Right lobe of liver (tissue), 6 donors: ENCODE data around the gene USP44. TPM values are rescaled to one million over a fixed set of nuclear protein-coding genes. Genes with fewer than 3 reads are reported as not detected.

Experiments used
- ATAC-seq, 4 donors: fragments of 200-7000 bp; cut with Tn5 transposase; one replicate each; pipeline ENCODE4 v1.9.1; 2020; ENCODE audit warnings: mild to moderate bottlenecking in 4 of 4, moderate library complexity in 4 of 4
- DNase-seq, 3 donors: peaks; one replicate each; pipeline ENCODE4 v3.0.0-alpha.2; 2020
- H3K27ac ChIP-seq, 3 donors: fragments of 200-600 bp; one replicate each; pipeline ENCODE4 v1.8.0; 2022
- H3K27me3 ChIP-seq, 2 donors: fragments of 200-600 bp; one replicate each; pipeline ENCODE4 v1.8.0; 2022
- H3K36me3 ChIP-seq, 4 donors: fragments of 200-600 bp; sonication (generic) in 1 of 4; one replicate each; pipeline versions ENCODE4 v1.5.1 to v1.8.0; 2017 to 2022; ENCODE audit warnings: control low read depth in 1 of 4
- H3K4me1 ChIP-seq, 4 donors: fragments of 200-600 bp; sonication (generic) in 1 of 4; one replicate each; pipeline versions ENCODE4 v1.5.1 to v1.8.0; 2017 to 2022; ENCODE audit warnings: control low read depth in 1 of 4
- H3K4me3 ChIP-seq, 3 donors: fragments of 200-600 bp; one replicate each; pipeline ENCODE4 v1.8.0; 2022
- H3K9me3 ChIP-seq, 4 donors: fragments of 200-600 bp; sonication (generic) in 1 of 4; one replicate each; pipeline versions ENCODE4 v1.5.1 to v1.8.0; 2017 to 2022; ENCODE audit warnings: control low read depth in 1 of 4
- POLR2A ChIP-seq: fragments of 450-650 bp; IDR thresholded peaks from one replicate; pipeline ENCODE4 v1.6.1; 2017; ENCODE audit warnings: antibody characterized with exemption, mild to moderate bottlenecking
- WGBS: methylation state at CpG from one replicate; pipeline ENCODE4 v1.1.6; 2018; ENCODE audit warnings: low coverage, low lambda C conversion rate; ENCODE audit not compliant: insufficient coverage; ENCODE audit errors: missing lambda C conversion rate; 5-methylcytosine and 5-hydroxymethylcytosine counted together
- intact Hi-C, 2 donors: fragments of 100-400 bp; cut with DNase I; formaldehyde crosslinking; loops; one replicate each; pipeline versions ENCODE4 v1.11.2 to v1.14.1; 2022
- total RNA-seq, 6 experiments: library from RNA; depleted of rRNA in 2 of 6; stranded (reverse); fragments of >200 nt in 2 of 6; fragmentation: NEBNext Ultra II Directional in 3 of 6; extraction: Animal tissue kit (Norgen Biotek cat#: 25700) in 3 of 6; gene quantifications; one replicate each; pipeline versions ENCODE4 v1.1.0 to v1.2.4, GENCODE V29; 2016 to 2023
- TF ChIP-seq, protein P1 (sequence below), 4 donors: fragments of 200-600 bp in 3 of 4; fragments of 450-650 bp in 1 of 4; IDR thresholded peaks; one replicate each; pipeline versions ENCODE4 v1.5.1 to v1.8.0; 2016 to 2022; ENCODE audit warnings: antibody characterized with exemption in 4 of 4, mild to moderate bottlenecking in 2 of 4
- donor health status: DM: no; HTN: yes; CAD: no.
- donor health status: DM: no; HTN: no; CAD: no.
- donor health status: DM: no; HTN: no; CAD: no.
- donor health status: DM: no; HTN: yes; CAD: no.
- donor health status: DM: no; HTN: yes; CAD: no.

Gene USP44
- total RNA-seq, 6 experiments from 2014 or later: 0.22 to 0.31 (median 0.23) TPM; not detected in 2

DNA sequence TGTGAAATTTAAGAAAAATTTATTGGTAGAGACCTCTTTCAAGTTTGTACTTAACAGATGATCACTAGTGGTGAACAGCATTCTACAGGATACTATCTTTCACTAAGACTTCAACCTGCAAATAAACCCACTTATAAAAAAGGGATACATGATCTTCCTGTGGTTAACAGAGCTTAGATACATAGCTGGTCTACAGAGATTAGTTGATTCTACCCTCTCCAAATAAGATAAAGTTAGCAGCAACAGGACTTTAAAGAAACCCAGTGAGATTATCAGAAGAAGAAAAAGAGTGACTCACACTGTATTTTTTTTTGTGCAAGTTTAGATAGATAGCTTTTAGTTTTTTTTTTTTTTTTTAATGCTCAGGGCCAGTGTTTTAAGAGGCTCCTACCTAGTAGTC, 34.5 kb downstream of the USP44 start:
- Histone ChIP-seq H3K4me1 (peaks cover 0 to 5% (median 0%) of the 10 kb centered on the region in 4 donors), H3K27ac (no peak overlapping the region), H3K9me3 (no peaks in the 10 kb centered on the region), H3K27me3 (no peaks in the 10 kb centered on the region), H3K36me3 (peaks cover 5 to 28% (median 15%) of the 10 kb centered on the region in 4 donors), H3K4me3 (no peak overlapping the region)
- DNase-seq (no peak), ATAC-seq (no peak)
- no peak for TF ChIP-seq POLR2A
- TF ChIP-seq, protein P1, sequence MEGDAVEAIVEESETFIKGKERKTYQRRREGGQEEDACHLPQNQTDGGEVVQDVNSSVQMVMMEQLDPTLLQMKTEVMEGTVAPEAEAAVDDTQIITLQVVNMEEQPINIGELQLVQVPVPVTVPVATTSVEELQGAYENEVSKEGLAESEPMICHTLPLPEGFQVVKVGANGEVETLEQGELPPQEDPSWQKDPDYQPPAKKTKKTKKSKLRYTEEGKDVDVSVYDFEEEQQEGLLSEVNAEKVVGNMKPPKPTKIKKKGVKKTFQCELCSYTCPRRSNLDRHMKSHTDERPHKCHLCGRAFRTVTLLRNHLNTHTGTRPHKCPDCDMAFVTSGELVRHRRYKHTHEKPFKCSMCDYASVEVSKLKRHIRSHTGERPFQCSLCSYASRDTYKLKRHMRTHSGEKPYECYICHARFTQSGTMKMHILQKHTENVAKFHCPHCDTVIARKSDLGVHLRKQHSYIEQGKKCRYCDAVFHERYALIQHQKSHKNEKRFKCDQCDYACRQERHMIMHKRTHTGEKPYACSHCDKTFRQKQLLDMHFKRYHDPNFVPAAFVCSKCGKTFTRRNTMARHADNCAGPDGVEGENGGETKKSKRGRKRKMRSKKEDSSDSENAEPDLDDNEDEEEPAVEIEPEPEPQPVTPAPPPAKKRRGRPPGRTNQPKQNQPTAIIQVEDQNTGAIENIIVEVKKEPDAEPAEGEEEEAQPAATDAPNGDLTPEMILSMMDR (IDR thresholded peaks at IDR 0.05): no peak
- intact Hi-C loops: no loop called here

- 100% methylated on average over 3 of the region's 3 CpGs for WGBS
- no peak for ATAC-seq
- intact Hi-C loops: no loop called here
Measured at GRCh38 chr12:95515197-95515596, 36.1 kb downstream of the USP44 start.

GRCh38 chr12:95513599-95513998, 37.7 kb downstream of the USP44 start:
- Histone ChIP-seq H3K36me3 (peaks cover 6 to 38% (median 19%) of the 10 kb centered on the region in 4 donors), H3K27ac (no peak overlapping the region), H3K27me3 (no peaks in the 10 kb centered on the region), H3K4me1 (peaks cover 0 to under 1% (median 0%) of the 10 kb centered on the region in 4 donors), H3K9me3 (no peaks in the 10 kb centered on the region), H3K4me3 (no peak overlapping the region)
- DNase-seq: no peak
- intact Hi-C loops: no loop called here
- no peak for ATAC-seq
- TF ChIP-seq, protein P1 (IDR thresholded peaks at IDR 0.05): no peak
- 96% methylated on average over 5 of the region's 5 CpGs for WGBS

More at GRCh38 chr12:95515197-95515596, 36.1 kb downstream of the USP44 start:
- TF ChIP-seq POLR2A: no peak
- TF ChIP-seq, protein P1 (IDR thresholded peaks at IDR 0.05): no peak
- Histone ChIP-seq H3K4me3 (no peak overlapping the region), H3K27ac (no peak overlapping the region), H3K27me3 (no peaks in the 10 kb centered on the region), H3K36me3 (peaks cover 6 to 33% (median 17%) of the 10 kb centered on the region in 4 donors), H3K9me3 (no peaks in the 10 kb centered on the region), H3K4me1 (peaks cover 0 to 5% (median 0%) of the 10 kb centered on the region in 4 donors)
- DNase-seq: no peak

DNA sequence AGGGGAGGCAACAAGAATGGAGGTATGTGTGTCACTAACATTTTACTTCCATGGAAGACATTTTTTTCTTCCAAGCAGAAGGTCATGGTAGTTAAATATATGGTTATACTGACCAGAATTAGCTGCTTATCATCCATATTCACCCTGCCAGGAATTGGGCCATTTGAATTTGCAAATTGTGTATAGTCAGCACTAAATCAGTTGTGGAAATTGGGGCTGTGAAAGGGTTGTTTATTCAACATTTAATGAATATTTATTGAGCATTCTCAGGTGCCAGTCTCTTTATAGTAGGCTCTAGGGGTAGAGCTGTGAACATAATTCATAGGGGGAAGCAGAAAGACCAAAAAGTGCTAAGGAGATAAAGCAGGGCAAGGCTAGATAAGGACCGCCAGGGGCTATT, 39.3 kb downstream of the USP44 start:
- DNase-seq (no peak), ATAC-seq (no peak)
- Histone ChIP-seq H3K27ac (no peak overlapping the region), H3K4me1 (peaks cover 0 to 6% (median 1%) of the 10 kb centered on the region in 4 donors), H3K4me3 (no peak overlapping the region), H3K9me3 (no peaks in the 10 kb centered on the region), H3K27me3 (no peaks in the 10 kb centered on the region), H3K36me3 (peaks cover 6 to 38% (median 20%) of the 10 kb centered on the region in 4 donors)
- TF ChIP-seq, protein P1 (IDR thresholded peaks at IDR 0.05): no peak
- no peak for TF ChIP-seq POLR2A
- intact Hi-C loops: no loop called here
- WGBS: no CpG with 5 or more reads among the region's 1 CpG

DNA sequence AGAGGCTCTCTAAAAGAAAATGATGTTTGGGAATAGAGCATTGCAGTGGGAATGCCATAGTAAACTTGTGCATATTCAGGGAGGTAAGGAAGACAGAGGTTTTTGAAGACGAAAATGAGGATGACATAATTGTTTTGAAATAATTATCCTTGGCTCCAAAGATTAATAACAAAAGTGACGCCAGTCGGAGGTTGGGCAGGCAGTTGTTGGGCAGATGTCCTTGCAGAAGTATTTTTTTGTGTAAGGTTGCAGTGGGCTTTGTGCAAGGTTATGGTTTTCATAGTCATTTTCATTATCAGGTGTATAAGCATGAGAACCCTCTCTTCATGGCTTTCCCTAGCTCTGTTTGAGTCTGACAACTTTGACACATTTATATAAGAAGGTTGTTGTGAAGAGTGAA, 42.0 kb downstream of the USP44 start:
- ATAC-seq (no peak), DNase-seq (no peak)
- no peaks in the 10 kb centered on the region for H3K9me3 ChIP-seq
- peaks cover 6 to 38% (median 26%) of the 10 kb centered on the region in 4 donors for H3K36me3 ChIP-seq
- no peak overlapping the region for H3K27ac ChIP-seq
- 86% methylated on average over 3 of the region's 3 CpGs for WGBS
- no peak overlapping the region for H3K4me3 ChIP-seq
- intact Hi-C loops: no loop called here
- H3K4me1 ChIP-seq: peaks cover 0 to 22% (median 7%) of the 10 kb centered on the region in 4 donors
- no peaks in the 10 kb centered on the region for H3K27me3 ChIP-seq
- TF ChIP-seq, protein P1 (IDR thresholded peaks at IDR 0.05): no peak
- no peak for TF ChIP-seq POLR2A
